Activated gamma-delta T cell treated with anti-CD3 and anti-CD28 coated beads, Interleukin-2, amount 50 U/mL, for 16 hours (primary cell): Measurements from ENCODE around the gene STRADA.

Source experiments
- DNase-seq: peaks from one replicate; pipeline ENCODE4 v3.0.0-alpha.2; 2020; ENCODE audit warnings: low read depth

Gene STRADA

DNA sequence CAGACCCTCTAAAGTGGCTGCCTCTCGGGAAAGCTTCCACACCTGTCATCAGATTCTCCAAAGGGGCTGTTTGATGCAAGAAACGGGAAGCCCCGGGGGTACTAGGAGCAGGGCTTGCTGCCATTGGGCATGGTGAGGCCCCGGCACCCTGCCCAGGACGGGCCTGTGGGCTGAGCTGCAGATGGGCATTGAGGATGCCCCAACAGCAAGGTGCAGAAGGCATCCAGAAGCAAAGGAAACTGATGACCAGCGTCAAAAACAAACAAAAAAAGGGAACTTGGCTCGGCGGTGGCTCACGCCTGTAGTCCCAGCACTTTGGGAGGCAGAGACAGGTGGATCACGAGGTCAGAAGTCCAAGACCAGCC, 40.2 kb downstream of the STRADA start:
- no peak for DNase-seq

DNA sequence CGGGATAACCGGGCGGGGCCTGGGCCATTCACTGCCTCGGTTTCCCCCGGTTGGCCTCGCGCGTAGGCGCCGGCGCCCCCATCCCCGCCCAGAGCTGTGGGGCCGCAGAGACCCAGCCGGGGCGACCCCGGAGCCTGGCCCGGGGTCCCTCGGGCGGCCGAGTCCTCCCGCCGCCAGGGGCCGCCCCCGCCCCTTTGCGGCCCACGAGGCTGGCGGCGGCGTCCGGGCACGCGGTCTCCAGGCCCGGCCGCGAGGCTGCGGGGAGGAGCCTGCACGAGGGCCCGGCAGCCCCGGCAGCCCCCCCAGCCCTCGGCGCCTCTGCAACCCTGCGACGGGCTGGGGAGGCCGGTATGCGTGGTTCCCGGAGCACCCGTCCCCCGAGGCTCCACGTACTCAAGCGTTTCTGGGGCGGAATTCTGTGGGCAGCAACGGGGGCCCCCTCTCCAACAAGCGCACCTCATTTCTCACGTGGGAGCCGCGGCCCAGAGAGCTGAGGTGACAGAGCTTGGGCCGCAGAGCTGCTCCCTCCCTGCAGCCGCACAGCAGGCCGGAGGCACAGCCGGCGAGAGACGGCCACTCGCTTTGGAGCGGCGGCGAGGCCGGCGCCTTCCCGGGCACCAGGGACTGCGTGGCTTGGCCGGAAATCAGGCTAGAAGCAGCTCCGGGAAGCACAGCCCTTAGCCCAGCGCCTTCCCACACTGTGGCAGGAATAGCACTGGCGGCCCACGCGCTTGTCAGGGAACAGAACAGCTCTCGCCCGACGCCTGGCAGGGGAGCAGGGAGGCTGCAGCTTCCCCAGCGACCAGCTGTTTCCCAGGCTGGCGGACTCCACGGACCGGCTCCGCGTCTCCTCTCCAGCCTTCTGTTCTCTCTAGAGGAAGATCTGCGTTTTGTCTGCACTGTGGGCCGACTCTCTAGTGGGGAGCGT, 40.8 kb downstream of the STRADA start:
- DNase-seq, result no peak

DNA sequence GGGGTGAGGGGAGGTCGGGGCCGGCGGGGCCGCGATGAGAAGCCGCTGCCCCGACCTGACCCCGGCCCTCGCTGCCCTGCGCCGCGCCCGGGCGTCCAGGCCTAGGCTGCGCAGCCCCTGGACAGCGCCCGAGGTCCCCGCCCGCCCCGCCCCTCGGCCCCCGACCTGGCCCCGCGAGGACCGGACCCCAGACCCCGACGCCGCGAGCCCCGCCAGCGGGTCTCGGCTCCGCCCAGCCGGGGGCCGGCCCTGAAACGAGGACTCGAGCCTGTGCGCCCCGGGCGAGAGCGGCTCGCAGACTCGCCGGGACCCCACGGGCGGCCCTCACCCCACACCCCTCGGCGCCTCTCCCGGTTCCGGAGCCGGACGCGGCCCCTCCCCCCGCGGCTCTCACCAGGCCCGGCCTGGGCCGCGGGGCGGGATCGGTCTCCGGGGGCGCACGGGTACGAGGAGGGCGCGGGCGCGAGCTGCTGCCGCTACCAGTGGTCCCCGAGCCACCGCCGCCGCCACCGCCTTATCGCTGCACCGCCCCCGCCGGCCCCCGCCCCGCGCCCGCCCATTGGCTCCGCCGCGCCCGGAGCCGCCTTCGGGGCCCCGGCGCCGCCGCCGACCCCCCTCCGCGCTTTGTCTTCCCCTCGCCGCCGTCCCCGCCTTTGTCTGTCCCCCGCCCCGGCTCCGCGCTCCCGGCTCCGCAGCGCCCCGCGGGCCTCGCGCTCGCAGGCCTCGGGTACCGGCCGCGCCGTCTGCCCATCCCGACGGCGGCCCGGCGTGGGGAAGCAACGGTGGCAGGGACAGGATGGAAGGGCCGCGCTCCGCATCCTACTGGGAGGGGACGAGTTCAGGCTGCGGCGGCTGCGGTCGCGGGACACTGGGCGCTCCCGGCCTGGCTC, 41.7 kb downstream of the STRADA start, which contains the start of gene LIMD2:
LIMD2 (minus strand) TSS at position 488 of the 890 bp plus-strand sequence. CDS start 827 bp downstream, outside the sequence.
- peak; percentile 80 for DNase-seq

DNA sequence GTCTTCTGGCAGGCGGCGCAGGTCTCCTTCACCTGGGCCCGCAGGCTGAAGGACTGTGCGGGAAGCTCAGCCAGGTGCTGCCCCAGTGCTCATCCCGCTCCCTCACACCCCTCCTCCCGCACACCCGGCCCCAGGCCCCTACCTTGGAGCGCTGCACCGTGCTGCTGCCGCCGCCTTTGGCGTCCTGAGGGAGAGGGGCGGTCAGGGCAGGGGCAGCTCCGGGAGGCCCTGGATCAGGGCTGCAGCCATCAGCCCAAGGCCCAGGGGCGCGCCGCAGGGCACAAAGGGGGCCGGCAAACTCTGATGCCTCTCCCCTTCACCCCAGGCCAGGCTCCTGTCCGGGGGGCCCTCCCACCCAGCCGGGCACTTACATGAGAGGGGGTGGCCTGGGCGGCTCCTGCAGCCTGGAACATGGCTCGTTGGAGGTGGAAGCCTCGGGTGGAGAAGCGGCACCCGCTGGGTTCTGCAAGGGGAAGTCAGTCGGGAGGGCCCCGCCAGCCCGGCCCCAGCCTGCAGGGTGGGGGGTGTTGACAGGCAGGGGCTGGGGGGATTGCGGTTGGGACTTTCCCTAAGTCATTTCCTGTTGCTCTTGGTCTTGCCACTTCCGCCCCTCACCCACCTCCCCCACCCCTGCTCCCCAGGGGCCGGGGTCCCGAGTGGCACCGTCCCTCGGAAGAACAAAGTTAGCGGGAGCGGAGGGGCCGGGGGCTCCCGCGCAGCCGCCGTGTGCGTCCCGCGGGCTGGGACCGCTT, 42.5 kb downstream of the STRADA start:
- peak; percentile 88 for DNase-seq

DNA sequence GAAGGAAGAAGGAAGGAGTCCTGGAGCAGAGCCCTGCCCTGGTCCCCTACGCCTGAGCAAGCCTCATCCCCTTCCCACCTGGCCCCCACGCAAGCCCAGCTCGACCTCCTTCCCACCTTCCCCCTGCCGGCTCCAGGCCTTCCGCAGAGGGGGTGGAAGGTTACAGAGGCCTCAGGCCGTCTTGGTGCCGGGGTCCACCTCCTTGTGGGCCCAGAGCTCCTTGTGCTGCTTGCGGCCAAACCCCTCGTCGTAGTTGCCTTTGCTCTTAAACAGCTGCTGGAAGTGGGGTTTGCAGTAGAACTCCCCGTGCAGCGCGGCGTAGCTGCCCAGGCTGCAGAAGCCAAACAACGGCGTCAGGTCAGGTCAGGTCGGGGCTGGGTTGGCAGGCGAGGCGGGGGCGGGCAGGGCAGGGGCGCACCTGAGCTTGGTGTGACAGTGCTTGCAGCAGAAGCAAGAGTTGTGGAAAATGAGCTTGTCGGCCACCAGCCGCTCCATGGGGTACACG, 43.2 kb downstream of the STRADA start:
- DNase-seq, result no peak

DNA sequence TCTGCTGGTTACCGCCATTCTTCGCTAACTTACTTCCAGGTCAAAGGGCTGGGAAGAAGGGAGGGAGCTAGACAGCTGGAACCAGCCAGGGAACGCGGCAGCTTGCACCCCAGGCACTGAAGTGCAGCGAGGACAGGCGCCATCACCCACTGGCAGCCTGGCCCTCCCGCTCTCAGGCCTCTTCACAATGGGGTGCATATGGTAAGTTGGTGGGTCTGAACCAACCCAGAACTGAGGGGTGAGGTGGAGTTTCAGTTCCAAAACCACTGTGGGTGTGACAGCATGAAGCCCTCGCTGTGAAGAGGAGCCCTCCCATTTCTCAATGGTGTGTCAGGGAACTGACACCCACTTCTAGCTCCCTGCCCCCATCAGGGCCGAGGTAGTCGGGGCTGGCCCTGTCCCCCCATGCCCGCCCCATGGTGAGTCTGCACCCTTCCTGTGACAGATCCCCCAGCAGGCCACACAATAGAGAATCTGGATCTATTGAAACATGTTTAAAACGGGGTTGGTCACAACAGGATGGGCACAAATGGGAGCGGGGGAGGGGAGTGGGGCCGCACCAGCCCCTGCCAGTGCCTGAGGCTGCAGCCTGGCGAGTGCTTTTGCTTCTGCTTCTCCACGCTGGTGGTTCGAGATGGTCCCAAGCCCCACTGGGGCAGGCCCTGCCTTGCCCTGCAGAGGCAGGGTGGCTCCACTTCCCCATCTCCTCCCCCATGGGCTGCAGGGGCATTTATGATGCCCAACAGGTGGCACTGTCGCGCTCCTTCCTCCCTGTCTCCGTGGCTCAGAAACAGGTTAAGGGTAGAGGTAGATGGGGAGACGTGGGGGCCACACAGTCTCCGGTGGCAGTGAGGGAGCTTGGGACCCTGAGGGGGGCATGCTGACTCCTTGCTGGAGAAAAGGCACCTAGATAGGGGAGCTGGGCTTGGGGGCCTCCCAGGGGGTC, 44.0 kb downstream of the STRADA start:
- DNase-seq, result peak; percentile 68

DNA sequence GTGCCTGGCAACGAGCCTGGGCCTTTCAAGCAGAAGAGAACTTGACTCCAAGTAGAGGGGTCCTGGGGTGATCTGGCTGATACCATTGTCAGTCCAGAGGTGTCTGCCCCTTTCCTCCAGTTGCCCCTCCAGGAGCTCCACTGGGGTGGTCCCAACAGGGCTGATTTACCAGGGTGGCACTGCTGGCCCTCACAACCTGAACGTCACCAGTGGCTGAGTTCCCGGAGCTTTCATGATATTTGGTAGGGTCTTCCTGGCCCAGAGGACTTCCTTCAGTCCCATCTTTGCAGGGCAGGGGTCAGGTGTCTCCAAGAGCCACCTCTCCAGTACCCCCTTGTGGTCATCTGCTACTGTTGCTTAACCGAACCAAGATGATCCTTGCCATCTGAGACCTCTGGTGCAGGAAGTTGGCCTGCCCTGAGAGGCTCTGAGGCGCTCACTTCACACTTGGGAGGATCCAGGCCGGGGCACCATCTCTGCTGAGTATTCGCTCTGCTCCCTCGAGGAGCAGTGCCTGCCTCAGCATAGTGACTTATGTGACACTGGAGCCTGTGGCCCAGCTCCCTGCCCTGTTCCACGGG, 45.1 kb downstream of the STRADA start:
- DNase-seq, result no peak

DNA sequence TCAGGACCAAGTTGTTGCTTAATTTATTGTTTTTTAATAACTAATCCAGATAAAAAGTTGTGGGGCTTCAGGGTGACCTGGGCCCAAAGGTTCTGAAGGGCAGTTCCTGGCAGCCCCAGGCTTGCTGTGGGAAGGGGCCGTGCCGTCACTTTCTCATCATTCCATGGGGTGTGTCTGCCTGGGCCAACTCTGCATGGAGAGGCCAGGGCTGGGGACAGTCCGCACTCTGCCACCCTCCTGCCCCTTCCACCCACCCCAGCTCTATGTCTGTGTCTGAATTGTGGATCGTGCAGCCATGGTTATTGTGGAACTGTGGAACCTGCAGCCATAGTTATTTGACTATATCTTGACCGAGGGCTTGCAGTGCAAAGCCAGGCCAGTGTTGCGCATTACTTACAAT, 45.7 kb downstream of the STRADA start:
- DNase-seq, result no peak

DNA sequence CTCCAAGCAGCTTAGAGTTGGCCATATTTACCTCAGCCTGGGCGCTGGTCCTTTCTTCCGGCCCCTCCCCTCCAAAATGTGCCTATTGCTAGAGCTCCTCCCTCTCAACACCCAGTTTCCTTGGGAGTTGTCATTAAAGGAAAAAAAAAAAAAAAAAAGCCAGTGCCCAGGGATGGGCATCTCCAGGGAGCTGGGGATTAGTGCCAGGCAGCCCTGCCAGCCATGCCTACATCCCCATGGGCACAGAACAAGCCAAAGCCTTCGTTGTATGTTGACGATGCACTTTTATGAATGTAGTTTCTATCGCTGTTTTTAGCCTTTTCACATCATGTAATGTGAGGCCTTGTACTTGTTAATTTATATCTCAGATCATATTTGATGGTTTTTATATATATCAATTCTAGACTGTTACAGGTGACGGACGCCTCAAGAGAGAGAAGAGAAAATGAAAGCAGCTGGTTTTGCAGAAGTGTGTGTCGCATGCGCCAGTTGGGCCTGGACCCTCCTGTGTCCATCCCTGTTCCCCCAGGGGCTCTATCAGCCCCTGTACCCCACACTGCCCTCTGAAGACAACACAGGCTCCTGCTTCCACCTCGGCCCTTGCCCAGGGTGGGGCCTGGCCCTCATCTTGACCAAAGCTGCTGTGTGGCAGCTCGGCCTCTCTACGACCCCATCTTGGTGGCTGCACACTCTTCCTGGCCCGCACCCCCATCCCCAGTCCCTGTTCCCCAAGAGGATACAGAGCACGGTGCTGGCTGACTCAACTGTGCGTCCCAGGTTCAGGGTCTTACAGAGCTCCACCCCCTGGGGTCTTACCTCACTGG, 46.4 kb downstream of the STRADA start:
- no peak for DNase-seq

DNA sequence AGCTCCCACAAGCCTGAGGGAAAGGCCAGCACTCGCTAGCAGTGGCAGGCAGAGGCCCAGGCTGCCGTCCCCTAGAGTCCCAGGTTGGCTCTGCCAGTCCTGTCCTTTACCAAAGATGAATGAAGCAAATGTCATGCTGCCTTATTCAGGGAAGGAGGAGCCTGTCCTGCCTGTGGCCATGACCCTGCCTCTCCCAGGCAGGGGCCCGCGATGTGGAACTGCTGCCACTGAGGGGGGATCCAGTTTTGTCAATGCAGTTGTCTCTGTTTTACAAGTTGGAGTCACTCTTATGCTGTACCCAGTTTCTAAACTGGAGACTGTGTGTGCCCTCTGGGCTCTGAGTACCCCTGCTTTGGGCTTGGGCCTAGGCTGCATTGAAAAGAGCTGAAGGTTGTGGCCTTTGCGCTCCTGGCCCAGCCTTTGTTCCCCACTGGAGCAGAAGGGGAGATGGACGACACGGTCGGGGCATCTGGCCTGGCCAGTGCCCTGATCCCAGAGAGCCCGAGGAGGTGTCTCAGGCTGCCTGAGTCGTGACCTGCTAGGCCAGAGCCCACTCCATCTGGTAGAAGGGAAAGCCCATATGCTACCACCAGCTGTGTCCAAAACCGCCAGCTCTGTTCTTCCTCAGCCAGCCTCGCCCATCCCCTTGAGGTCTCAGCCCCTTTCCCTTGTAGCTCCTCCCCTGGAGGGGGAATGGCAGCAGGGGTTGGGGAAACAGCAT, 47.2 kb downstream of the STRADA start:
- DNase-seq, result no peak

DNA sequence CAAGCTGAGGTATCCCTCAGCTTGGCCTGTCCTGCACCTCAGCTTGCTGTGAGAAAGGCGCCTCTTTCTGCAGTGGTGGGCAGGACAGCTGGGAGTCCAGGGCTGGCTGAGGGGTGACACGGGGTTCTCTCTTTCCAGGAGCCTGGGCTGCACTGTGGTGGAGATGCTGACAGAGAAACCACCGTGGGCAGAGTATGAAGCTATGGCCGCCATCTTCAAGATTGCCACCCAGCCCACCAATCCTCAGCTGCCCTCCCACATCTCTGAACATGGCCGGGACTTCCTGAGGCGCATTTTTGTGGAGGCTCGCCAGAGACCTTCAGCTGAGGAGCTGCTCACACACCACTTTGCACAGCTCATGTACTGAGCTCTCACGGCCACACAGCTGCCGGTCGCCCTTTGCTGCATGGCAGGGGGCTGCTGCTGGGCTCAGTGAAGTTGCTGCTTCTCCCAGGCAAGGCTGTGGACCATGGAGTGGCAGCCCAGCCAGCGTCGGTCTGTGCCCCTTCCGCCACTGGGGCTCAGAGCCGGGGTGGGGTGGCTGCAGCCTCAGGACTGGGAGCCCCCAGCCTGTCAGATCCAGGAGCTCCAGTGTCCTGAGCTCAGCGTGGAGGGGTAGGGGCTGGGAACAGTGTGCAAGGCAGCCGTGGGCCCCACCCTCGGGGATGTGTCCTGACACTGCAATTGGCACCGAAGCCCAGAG, 48.0 kb downstream of the STRADA start:
- no peak for DNase-seq

DNA sequence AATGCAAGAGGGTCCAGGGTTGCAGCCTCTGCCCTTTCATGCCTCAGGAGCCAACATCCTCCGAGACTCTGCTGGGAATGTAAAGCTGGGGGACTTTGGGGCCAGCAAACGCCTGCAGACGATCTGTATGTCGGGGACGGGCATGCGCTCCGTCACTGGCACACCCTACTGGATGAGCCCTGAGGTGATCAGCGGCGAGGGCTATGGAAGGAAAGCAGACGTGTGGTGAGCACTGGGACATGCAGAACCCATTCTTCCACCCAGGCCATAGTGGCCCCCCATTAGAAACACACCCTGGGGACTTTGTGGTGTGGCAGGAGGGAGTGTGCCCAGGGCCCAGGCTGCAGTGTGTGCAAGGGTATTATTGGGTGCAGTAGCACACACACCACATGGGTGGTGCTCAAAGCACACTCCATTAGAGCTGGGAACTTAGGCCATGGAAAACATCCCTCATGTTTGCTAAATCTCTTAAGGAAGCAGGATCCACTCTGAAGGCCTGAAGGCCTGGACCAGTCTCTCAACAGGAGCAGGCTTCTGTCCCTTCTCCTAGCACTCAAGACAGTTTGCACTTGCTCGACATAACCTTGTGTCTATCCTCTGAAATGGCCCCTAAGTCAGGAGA, 49.3 kb downstream of the STRADA start:
- no peak for DNase-seq

DNA sequence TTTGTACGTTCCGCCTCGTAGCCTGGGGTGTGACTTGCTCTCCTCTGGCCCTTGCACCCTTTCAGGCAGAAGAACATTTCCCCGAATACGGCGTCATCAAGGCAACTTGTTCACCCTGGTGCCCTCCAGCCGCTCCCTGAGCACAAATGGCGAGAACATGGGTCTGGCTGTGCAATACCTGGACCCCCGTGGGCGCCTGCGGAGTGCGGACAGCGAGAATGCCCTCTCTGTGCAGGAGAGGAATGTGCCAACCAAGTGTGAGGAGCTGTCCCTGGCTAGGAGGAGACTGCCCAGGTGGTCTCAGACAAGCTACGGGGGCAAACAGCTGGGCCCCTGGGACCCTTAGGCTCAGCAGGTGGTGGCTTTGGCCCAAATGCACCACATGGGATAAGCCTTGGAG, 52.1 kb downstream of the STRADA start:
- DNase-seq, result no peak

DNA sequence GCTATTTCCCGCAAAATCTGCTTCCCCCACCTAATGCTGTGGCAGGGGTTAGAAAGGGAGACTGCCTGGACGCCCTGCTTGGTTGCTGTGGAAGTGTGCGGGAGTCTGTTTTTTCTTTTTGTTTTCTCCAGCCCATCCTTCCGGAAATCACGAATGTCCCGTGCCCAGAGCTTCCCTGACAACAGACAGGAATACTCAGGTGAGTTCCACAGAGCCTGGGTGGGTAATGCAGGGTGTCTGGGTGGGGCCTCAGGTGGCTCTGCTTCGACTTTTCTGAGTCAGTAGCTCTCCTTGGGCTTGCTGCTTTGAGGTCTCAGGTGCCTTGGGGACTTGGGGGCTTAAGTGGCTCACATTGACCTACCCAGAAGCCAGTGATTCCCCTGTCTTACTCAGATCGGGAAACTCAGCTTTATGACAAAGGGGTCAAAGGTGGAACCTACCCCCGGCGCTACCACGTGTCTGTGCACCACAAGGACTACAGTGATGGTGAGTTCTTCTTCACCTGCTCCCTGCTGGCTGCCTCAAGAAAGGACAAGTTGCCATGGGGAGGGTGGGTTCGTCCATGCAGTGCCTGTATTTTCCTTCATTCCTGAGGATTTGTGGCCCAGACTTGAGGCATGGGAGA, 53.1 kb downstream of the STRADA start:
- DNase-seq, result no peak

DNA sequence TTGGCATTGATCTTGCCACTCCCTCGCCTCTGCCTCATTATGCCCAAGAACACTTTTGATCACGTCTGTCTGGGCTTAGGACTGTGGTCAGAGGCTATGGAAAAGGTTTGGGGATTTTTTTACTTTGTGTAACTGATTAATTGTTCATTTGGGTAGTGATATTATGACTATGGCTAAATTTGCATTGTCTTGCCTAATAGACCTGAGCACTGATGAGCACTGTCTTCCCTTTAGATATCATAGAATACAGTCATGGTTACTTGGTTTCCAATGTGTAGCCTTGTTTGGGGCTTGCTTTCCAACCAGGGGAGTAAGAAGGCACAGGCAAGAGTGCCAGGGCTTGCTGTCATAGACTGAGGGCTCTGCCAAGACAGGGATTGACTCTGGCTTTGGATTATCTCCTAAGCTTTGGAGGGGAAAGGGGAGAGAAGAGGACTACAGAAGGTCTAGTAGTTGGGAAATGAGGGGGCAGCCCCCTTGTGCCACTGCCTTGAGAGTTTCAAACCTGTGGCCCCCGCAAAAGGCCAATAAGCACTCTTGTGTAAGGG, 55.4 kb downstream of the STRADA start:
- no peak for DNase-seq

DNA sequence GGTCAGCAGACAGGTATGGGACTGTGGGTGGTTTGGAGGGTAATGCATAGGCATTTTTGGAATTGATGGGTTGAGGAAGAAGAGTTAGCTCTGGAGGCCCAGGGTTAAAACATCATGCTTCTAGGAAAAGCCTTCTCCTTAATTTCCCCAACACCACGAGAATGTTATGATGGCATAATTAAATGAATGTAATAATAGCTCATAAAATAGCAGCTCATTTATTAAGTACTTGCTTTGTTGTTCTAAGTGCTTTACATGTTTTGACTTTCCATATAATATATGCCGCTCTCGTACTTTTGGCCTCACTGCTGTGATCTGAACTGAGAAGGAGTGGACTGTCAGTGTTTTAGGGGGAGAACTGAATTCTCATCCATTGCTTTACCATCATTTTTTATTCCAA, 56.0 kb downstream of the STRADA start:
- no peak for DNase-seq

DNA sequence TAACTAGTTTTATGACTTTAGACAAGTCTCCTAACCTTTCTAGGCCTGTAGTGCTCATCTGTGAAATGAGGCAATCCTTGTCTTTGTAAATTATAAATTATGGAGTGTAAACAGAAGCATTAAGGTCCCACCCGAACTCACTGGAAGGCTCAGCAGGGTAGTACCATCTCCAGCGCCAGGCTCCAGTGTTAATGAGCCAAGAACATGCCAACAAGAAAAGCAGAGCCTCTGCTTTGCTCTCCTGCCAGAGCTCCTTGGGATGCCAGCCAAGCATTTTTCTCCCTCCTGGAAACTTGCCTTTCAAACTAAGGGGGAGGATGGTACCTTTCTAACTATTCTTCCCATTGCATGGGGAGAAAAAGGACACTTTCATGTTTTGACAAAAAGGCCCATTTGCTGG, 56.6 kb downstream of the STRADA start:
- DNase-seq, result no peak
